ENCODE measurements around the gene NODAL. TPM values are rescaled to one million over a fixed set of nuclear protein-coding genes. Genes with fewer than 3 reads are reported as not detected.

NODAL gene
- total RNA-seq, 1 experiment from 2014 or later: 57.0 TPM

- no peak for TF ChIP-seq ZNF317 (CRISPR knock-in tag; IDR thresholded peaks at IDR 0.05; ENCODE audit: borderline replicate concordance, low read depth)
- TF ChIP-seq RELA (CRISPR knock-in tag; IDR thresholded peaks at IDR 0.05; ENCODE audit: borderline replicate concordance): no peak
- TF ChIP-seq, protein P1, sequence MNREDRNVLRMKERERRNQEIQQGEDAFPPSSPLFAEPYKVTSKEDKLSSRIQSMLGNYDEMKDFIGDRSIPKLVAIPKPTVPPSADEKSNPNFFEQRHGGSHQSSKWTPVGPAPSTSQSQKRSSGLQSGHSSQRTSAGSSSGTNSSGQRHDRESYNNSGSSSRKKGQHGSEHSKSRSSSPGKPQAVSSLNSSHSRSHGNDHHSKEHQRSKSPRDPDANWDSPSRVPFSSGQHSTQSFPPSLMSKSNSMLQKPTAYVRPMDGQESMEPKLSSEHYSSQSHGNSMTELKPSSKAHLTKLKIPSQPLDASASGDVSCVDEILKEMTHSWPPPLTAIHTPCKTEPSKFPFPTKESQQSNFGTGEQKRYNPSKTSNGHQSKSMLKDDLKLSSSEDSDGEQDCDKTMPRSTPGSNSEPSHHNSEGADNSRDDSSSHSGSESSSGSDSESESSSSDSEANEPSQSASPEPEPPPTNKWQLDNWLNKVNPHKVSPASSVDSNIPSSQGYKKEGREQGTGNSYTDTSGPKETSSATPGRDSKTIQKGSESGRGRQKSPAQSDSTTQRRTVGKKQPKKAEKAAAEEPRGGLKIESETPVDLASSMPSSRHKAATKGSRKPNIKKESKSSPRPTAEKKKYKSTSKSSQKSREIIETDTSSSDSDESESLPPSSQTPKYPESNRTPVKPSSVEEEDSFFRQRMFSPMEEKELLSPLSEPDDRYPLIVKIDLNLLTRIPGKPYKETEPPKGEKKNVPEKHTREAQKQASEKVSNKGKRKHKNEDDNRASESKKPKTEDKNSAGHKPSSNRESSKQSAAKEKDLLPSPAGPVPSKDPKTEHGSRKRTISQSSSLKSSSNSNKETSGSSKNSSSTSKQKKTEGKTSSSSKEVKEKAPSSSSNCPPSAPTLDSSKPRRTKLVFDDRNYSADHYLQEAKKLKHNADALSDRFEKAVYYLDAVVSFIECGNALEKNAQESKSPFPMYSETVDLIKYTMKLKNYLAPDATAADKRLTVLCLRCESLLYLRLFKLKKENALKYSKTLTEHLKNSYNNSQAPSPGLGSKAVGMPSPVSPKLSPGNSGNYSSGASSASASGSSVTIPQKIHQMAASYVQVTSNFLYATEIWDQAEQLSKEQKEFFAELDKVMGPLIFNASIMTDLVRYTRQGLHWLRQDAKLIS (CRISPR knock-in tag; IDR thresholded peaks at IDR 0.05; ENCODE audit: borderline replicate concordance): peak; percentile 82; the same call in 1 of the 2 replicates
- TF ChIP-seq SP1 (CRISPR knock-in tag; conservative IDR thresholded peaks at IDR 0.05): 0 out of 2 replicates have a peak, but pooled peaks have one; percentile 31
- peak; percentile 75; the same call in 1 of the 2 replicates for TF ChIP-seq TEAD4 (CRISPR knock-in tag; IDR thresholded peaks at IDR 0.05)
- TF ChIP-seq, protein P2, sequence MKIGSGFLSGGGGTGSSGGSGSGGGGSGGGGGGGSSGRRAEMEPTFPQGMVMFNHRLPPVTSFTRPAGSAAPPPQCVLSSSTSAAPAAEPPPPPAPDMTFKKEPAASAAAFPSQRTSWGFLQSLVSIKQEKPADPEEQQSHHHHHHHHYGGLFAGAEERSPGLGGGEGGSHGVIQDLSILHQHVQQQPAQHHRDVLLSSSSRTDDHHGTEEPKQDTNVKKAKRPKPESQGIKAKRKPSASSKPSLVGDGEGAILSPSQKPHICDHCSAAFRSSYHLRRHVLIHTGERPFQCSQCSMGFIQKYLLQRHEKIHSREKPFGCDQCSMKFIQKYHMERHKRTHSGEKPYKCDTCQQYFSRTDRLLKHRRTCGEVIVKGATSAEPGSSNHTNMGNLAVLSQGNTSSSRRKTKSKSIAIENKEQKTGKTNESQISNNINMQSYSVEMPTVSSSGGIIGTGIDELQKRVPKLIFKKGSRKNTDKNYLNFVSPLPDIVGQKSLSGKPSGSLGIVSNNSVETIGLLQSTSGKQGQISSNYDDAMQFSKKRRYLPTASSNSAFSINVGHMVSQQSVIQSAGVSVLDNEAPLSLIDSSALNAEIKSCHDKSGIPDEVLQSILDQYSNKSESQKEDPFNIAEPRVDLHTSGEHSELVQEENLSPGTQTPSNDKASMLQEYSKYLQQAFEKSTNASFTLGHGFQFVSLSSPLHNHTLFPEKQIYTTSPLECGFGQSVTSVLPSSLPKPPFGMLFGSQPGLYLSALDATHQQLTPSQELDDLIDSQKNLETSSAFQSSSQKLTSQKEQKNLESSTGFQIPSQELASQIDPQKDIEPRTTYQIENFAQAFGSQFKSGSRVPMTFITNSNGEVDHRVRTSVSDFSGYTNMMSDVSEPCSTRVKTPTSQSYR (CRISPR knock-in tag; IDR thresholded peaks at IDR 0.05): peak; percentile 50; the same call in 1 of the 2 replicates
- no peak for TF ChIP-seq RORB (CRISPR knock-in tag; IDR thresholded peaks at IDR 0.05)
- peak; percentile 35; the same call in 1 of the 2 replicates for TF ChIP-seq MAX (CRISPR knock-in tag; IDR thresholded peaks at IDR 0.05)
- TF ChIP-seq TP53 (CRISPR knock-in tag; IDR thresholded peaks at IDR 0.05): peak; percentile 71; the same call in 1 of the 2 replicates
- TF ChIP-seq CBFB (CRISPR knock-in tag; IDR thresholded peaks at IDR 0.05; ENCODE audit: low read depth): no peak
- TF ChIP-seq FOXK1 (CRISPR knock-in tag; IDR thresholded peaks at IDR 0.05): peak; percentile 26; the same call in 1 of the 2 replicates
- peak; percentile 91 for TF ChIP-seq ETV6 (CRISPR knock-in tag; IDR thresholded peaks at IDR 0.05)
Measured at GRCh38 chr10:70455213-70455630, 13.7 kb upstream of the NODAL start (continued).

- Mint-ChIP-seq H3K9me3 (no peaks in the 10 kb centered on the region), H3K4me3 (no peak overlapping the region), H3K4me1 (peaks cover 50% of the 10 kb centered on the region), H3K36me3 (no peaks in the 10 kb centered on the region), H3K27me3 (ENCODE audit: low read depth) (no peaks in the 10 kb centered on the region; the same call in none of the 2 replicates), H3K27ac (no peak overlapping the region)
- ATAC-seq (no peak), DNase-seq (ENCODE audit: low spot score) (no peak)
- TF ChIP-seq HMGA2 (CRISPR knock-in tag; IDR thresholded peaks at IDR 0.05) (no peak), NR1H2 (CRISPR knock-in tag; IDR thresholded peaks at IDR 0.05) (no peak), FOXK1 (CRISPR knock-in tag; IDR thresholded peaks at IDR 0.05) (no peak), ZNF532 (CRISPR knock-in tag; IDR thresholded peaks at IDR 0.05; ENCODE audit: borderline replicate concordance) (no peak), EMX1 (CRISPR knock-in tag; IDR thresholded peaks at IDR 0.05) (no peak), TEAD1 (CRISPR knock-in tag; IDR thresholded peaks at IDR 0.05) (no peak), ZNF416 (CRISPR knock-in tag; IDR thresholded peaks at IDR 0.05) (no peak), ZNF121 (CRISPR knock-in tag; IDR thresholded peaks at IDR 0.05) (no peak), NFE2L1 (CRISPR knock-in tag; IDR thresholded peaks at IDR 0.05) (no peak), JAZF1 (CRISPR knock-in tag; IDR thresholded peaks at IDR 0.05) (no peak), ZSCAN18 (CRISPR knock-in tag; IDR thresholded peaks at IDR 0.05) (no peak)
- ChIA-PET POLR2A (no interaction called here), CTCF (interaction anchor here (1.1 to 3.2 kb wide), 3 partner anchors 8 to 17 kb away, joined by 7 to 15 read pairs (median 14); no protein-coding TSS in a partner anchor)
Measured at GRCh38 chr10:70448236-70448635, 6.8 kb upstream of the NODAL start.

Measured in WTC11 (cell line).